ENCODE measurements around the gene BMF. TPM values are rescaled to one million over a fixed set of nuclear protein-coding genes. Genes with fewer than 3 reads are reported as not detected.

Gene BMF
- total RNA-seq, 1 experiment from 2014 or later: 13.2 TPM

- no peak overlapping the region for H3K9ac ChIP-seq (ENCODE audit: extremely low read depth, insufficient read length, low read length)
- TF ChIP-seq, protein P1, sequence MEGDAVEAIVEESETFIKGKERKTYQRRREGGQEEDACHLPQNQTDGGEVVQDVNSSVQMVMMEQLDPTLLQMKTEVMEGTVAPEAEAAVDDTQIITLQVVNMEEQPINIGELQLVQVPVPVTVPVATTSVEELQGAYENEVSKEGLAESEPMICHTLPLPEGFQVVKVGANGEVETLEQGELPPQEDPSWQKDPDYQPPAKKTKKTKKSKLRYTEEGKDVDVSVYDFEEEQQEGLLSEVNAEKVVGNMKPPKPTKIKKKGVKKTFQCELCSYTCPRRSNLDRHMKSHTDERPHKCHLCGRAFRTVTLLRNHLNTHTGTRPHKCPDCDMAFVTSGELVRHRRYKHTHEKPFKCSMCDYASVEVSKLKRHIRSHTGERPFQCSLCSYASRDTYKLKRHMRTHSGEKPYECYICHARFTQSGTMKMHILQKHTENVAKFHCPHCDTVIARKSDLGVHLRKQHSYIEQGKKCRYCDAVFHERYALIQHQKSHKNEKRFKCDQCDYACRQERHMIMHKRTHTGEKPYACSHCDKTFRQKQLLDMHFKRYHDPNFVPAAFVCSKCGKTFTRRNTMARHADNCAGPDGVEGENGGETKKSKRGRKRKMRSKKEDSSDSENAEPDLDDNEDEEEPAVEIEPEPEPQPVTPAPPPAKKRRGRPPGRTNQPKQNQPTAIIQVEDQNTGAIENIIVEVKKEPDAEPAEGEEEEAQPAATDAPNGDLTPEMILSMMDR (conservative IDR thresholded peaks at IDR 0.05): no peak
- Mint-ChIP-seq H3K27me3 (ENCODE audit: low read depth) (no peaks in the 10 kb centered on the region), H3K4me1 (peaks cover 71 to 86% of the 10 kb centered on the region in 2 experiments), H3K9me3 (no peaks in the 10 kb centered on the region), H3K36me3 (ENCODE audit: insufficient read depth in 1 of 3, low read depth in 3 of 3) (peaks cover 11 to 55% (median 14%) of the 10 kb centered on the region in 3 experiments), H3K4me3 (no peak overlapping the region), H3K27ac (peak overlapping the region; percentile 69 to 89 (median 70); a peak in 5 of 7 replicates)
- H2BK15ac ChIP-seq (ENCODE audit: low read depth, low read length): no peak overlapping the region
- no CpG with 5 or more reads among the region's 12 CpGs for WGBS (ENCODE audit: extremely low coverage, insufficient read length, low lambda C conversion rate)
- H3K56ac ChIP-seq (ENCODE audit: insufficient read length, low read depth, low read length): no peak overlapping the region
- H3K4me1 ChIP-seq (ENCODE audit: insufficient read depth, low read length): peaks cover 20% of the 10 kb centered on the region; the same call in 1 of the 2 replicates
- no peak overlapping the region for H2BK120ac ChIP-seq (ENCODE audit: low read depth, low read length, poor library complexity, severe bottlenecking)
- no peak overlapping the region for H4K5ac ChIP-seq (ENCODE audit: insufficient read length, low read depth, low read length)
- H4K20me1 ChIP-seq (ENCODE audit: control insufficient read depth, insufficient read depth, insufficient read length): no peaks in the 10 kb centered on the region
- no peak overlapping the region for H2AFZ ChIP-seq (ENCODE audit: low read length)
- H3K9me3 ChIP-seq (ENCODE audit: control insufficient read depth, low read depth, low read length): no peaks in the 10 kb centered on the region
- no peak overlapping the region for H3T11ph ChIP-seq (ENCODE audit: low read length)
- no peak overlapping the region for H2BK12ac ChIP-seq (ENCODE audit: insufficient read length, low read depth, low read length)
- H3K27ac ChIP-seq (ENCODE audit: insufficient read length, low read depth, low read length): no peak overlapping the region
- no peaks in the 10 kb centered on the region for H3K27me3 ChIP-seq (ENCODE audit: insufficient read depth, low read length)
- no peak overlapping the region for H3K4ac ChIP-seq (ENCODE audit: low read depth, low read length)
- H3K79me2 ChIP-seq (ENCODE audit: insufficient read depth, low read length): no peaks in the 10 kb centered on the region
- H2BK5ac ChIP-seq (ENCODE audit: insufficient read length, low read length): no peak overlapping the region
- H3K23me2 ChIP-seq (ENCODE audit: insufficient read length, low read depth, low read length, poor library complexity, severe bottlenecking): peaks cover 5% of the 10 kb centered on the region
- H3K4me2 ChIP-seq (ENCODE audit: insufficient read depth, insufficient read length, low read length): no peak overlapping the region
- H3K14ac ChIP-seq (ENCODE audit: insufficient read depth, low read length): no peak overlapping the region; the same call in 1 of the 2 replicates
- no peaks in the 10 kb centered on the region for H3K79me1 ChIP-seq (ENCODE audit: insufficient read depth, low read depth, low read length, poor library complexity, severe bottlenecking)
- no peak overlapping the region for H3K23ac ChIP-seq (ENCODE audit: insufficient read length, low read depth, low read length)
- H4K91ac ChIP-seq (ENCODE audit: insufficient read length, low read depth, low read length): no peak overlapping the region
- H3K18ac ChIP-seq (ENCODE audit: insufficient read length, low read depth, low read length): peak overlapping the region; percentile 27
- H2BK20ac ChIP-seq (ENCODE audit: low read depth, low read length, poor library complexity, severe bottlenecking): no peak overlapping the region
- no peak overlapping the region for H4K8ac ChIP-seq (replicated peaks; ENCODE audit: insufficient read length, low read depth, low read length)
- no peak overlapping the region for H2AK5ac ChIP-seq (ENCODE audit: insufficient read length, low read length)
- DNase-seq: peak; percentile 50
Observed at GRCh38 chr15:40098489-40099261, 10.0 kb downstream of the BMF start.

Measured in H9 (cell line).